Stimulated activated CD4-positive, alpha-beta T cell treated with anti-CD3 and anti-CD28 coated beads, Interleukin-2, amount 100 ng/mL, for 48 hours (primary cell): ENCODE measurements around the gene C21orf58.

Experiments used
- DNase-seq, 2 donors: peaks; one replicate each; pipeline ENCODE4 v3.0.0-alpha.2; 2020

The C21orf58 gene

GRCh38 chr21:46352164-46352515 is 28.5 kb upstream of the C21orf58 start:
- no peak for DNase-seq

- DNase-seq, result no peak
Measured at GRCh38 chr21:46351476-46352163, 27.9 kb upstream of the C21orf58 start.

DNA sequence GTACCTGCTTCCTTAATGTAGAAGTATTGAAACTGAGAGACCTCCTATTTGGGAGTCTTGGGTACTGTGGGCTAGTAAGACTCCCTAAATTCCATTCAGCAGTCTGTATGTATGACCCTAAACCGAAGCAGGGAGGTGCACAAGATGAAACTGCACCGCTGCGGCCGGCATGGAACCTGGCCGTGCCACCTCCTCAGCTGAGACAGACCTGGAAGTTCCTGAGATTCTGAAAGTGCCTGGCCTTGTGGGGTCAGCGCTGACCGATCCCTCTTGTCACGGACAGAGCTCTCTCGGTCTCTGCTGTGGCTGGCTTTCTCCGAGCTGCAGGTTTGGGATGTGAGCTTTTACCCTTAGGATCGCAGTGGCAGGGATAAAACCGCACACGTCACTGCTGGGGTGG is 27.3 kb upstream of the C21orf58 start:
- no peak for DNase-seq

- DNase-seq, result no peak
Measured at GRCh38 chr21:46350571-46350970, 26.9 kb upstream of the C21orf58 start.

DNA sequence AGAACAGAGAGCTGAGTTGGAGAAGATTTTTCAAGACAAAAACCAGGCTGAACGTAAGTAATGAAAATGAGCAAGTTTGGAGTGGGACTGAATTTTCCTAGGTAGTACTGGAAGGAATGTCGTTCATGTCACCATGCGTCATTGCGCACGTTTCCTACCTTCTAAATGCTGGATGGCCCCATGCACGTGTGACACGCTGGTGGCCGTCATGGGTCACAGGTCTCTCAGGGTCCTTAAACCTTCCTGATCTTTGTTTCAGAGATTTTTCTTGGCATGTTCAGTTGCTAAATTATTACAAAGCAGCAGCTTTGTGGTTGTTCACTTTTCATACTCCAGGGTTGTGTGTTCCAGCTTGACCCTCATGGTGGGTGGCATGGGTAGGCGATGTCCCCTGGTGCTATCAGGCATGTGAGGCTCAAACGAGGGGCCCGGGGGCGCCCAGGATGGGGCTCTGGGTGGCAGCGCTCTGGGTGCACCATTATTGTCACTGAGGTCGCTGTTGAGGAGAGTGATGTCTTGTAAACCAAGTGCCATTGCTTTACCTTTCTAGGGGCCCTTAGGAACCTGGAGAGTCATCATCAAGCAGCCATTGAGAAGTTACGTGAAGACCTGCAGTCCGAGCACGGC is 25.6 kb upstream of the C21orf58 start:
- DNase-seq, result no peak

GRCh38 chr21:46347791-46348381 is 24.2 kb upstream of the C21orf58 start:
- DNase-seq, result no peak

DNA sequence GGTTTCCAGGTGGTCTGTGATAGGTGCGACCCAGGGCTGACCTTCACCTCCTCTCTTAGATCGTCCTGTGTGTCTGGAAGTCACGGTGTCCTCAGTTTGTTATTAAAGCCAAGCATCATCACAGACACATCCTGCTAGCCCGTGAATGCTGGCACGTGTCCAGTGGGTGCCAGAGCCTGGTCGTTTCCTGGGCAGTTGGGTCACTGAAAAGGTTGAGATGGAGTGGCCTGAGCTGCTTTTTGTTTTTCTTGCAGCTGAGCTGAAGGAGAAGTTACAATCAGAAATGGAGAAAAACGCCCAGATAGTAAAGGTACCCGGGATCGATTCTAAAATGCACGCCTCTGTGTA is 23.5 kb upstream of the C21orf58 start:
- no peak for DNase-seq

DNA sequence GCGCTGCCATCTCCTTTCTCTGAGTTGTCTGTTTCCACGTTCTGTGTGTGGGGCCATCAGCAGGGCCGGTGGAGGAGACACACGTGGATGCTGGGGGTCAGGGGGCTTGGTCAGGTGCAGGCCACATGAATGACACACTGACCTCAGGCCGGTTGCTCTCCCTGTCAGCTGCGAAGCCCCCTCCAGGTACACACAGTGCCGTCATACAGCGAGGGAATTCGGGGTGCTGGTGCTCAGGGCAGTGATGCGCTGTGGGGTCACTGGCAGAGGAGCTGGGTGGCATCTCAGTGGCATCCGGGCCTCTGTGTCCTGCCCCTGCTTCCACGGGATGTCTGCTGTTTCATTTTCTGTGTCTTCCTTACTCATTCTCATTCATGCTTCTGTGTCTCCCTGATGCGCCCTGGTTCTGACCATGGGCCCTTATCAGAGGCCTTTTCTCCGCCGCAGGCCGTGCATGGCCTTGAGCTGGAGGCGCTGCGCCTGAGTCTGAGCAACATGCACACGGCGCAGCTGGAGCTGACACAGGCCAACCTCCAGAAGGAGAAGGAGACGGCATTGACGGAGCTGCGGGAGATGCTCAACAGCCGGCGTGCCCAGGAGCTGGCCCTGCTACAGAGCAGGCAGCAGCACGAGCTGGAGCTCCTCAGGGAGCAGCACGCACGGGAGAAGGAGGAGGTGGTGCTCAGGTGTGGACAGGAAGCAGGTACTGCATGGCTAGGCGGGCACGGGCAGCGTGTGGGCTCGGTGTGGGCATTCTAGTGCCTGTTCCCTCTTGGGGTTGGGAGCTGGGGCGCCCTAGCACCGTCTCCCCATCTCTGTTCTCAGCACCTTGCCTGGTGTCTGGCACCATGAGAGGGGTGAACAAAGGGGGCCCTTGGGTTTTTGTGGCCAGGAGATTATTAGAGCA is 22.9 kb upstream of the C21orf58 start:
- DNase-seq, result no peak

- no peak for DNase-seq
Measured at GRCh38 chr21:46345861-46346260, 22.2 kb upstream of the C21orf58 start.

- no peak for DNase-seq
Measured at GRCh38 chr21:46344219-46344915, 20.7 kb upstream of the C21orf58 start.

- DNase-seq, result no peak
Measured at GRCh38 chr21:46340998-46341397, 17.3 kb upstream of the C21orf58 start.

- no peak for DNase-seq
Measured at GRCh38 chr21:46336603-46337002, 12.9 kb upstream of the C21orf58 start.

DNA sequence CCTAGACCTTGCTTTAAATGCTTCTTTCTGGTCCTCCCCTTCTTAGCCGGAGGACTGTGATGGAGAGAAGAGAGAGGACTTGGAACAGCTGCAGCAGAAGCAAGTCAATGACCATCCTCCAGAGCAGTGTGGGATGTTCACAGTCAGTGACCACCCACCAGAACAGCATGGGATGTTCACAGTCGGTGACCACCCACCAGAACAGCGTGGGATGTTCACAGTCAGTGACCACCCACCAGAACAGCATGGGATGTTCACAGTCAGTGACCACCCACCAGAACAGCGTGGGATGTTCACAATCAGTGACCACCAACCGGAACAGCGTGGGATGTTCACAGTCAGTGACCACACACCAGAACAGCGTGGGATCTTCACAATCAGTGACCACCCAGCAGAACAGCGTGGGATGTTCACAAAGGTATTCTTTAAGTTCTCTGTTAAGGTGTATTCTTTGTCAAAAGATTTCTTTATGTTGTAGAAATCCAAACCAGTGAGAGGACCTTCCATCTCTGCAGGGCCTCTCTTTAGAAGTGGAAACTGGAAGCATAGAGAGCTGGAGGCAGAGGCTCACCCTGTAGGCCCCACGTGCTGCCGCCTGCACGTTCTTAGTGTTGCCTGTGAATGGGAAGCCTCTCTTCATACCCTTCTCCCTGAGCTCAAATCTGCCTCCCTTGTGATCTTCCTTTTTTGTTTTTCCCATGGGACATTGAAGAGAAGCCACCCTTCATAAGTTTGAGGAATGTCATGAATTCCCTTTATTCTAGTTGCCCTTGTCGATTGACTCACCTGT is 10.9 kb upstream of the C21orf58 start:
- DNase-seq, result no peak

GRCh38 chr21:46329796-46330195 is 6.1 kb upstream of the C21orf58 start:
- no peak for DNase-seq

GRCh38 chr21:46328151-46328550 is 4.5 kb upstream of the C21orf58 start:
- no peak for DNase-seq

- DNase-seq, result no peak
Measured at GRCh38 chr21:46327711-46328110, 4.0 kb upstream of the C21orf58 start.

GRCh38 chr21:46326110-46326703 is 2.5 kb upstream of the C21orf58 start:
- DNase-seq, result no peak

DNA sequence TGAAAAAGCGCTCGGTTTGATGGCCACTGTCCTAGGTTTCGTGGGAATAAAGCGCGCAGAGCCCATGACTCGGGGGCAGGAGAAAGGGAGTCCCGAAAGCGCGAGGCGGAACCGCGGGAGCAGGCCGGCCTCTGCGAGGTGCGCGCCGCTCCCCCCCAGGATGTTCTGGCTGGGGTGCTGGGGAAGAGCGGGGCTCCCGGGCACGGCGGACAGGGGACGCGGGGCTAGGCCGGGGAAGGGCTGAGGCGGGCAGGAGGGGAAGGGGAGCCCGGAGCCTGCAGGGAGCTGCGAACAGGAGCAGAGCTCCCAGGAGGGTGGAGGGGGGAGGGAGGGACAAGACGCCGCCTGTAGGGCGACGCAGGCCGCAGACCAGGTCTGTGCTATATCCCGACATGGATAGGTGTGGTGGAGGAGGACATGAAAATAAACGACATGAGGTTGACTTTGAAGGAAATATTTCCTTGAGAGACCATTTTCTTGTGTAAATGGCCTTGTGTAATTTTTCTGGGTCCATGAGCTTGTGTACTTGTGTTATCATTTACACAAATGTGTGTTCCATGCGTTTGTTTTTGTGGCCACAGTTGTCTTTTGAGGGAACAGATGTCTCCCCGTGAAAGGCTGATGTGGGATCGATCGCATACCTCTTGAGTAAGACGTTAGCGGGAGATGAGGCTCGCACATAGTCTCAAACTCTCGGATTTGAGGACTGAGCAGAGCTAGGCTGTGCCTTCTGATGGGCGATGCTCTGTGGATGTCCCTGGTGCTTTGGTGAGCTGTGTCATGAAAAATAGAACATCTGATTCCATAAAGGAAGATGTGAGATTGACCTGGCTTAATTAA is 1.6 kb upstream of the C21orf58 start:
- DNase-seq, result peak; percentile 21 to 27

GRCh38 chr21:46324390-46325072 is 861 bp upstream of the C21orf58 start:
- peak; percentile 84 to 90 for DNase-seq

DNA sequence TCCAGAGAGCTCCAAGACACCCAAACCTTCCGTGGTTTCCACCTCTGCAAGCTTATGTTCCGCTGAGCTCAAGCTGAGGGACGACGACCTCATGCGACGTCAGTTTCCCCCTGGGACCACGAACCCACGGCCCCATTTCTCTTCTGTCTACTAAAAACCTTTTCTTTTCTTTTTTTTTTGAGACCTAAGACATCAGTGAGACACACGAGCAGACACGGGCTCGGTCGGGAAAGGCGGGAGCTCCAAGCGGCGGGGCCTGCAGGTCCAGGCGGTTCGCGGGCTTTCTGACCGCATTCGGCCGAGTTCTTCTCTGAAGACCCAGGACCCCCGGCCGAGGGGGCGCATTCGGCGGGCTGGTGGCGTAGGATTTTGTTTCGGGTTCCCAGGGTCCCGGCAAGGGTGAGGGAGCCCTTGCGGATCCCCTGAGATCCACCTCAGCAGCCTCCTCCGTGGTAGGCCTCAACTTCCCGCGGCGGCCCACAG is 402 bp downstream of the C21orf58 start:
- DNase-seq, result peak in 1 of 2 donors; percentile 13
